ENCODE data around the gene ARMC7.

The ARMC7 gene

GRCh38 chr17:75105126-75106080, 4.4 kb upstream of the ARMC7 start:
- Histone ChIP-seq H3K36me3 (ENCODE audit: insufficient read depth, insufficient read length, low read length) (peaks cover 46% of the 10 kb centered on the region), H3K9ac (ENCODE audit: insufficient read length, low read depth) (no peak overlapping the region), H3K4me1 (ENCODE audit: insufficient read depth, insufficient read length) (peaks cover 14% of the 10 kb centered on the region), H3K27me3 (ENCODE audit: insufficient read depth, insufficient read length) (no peaks in the 10 kb centered on the region), H3K9me3 (ENCODE audit: insufficient read depth, low read length) (no peaks in the 10 kb centered on the region), H3K4me3 (ENCODE audit: insufficient read length, low read depth) (no peak overlapping the region)
- no peak for DNase-seq (ENCODE audit: low read depth, low spot score)
- no peak for TF ChIP-seq YY1 (IDR thresholded peaks at IDR 0.05; ENCODE audit: insufficient read depth, insufficient read length)

DNA sequence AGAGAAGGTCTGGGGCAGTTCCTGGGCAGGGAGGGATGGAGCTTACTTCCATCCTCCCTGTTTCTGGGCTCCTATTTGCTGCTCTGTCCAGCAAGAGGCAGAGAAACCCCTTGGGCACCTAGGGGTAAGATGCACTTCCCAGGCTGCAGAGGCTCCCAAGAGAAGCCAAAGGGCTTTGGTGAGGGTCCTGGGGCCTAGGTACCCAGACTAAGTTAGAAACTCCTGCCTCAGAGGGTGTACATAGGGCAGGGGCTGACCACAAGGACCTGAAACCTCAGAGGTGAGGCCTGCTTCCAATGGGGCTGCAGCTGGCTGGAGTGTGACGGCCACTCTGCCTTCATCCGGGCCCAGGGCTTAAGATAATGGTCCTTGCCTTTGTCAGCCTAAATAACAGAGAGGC, 1.6 kb upstream of the ARMC7 start:
- Histone ChIP-seq H3K9me3 (ENCODE audit: insufficient read depth, low read length) (no peaks in the 10 kb centered on the region), H3K9ac (ENCODE audit: insufficient read length, low read depth) (no peak overlapping the region), H3K27me3 (ENCODE audit: insufficient read depth, insufficient read length) (no peaks in the 10 kb centered on the region), H3K4me1 (ENCODE audit: insufficient read depth, insufficient read length) (peaks cover 5% of the 10 kb centered on the region), H3K36me3 (ENCODE audit: insufficient read depth, insufficient read length, low read length) (peaks cover 36% of the 10 kb centered on the region), H3K4me3 (ENCODE audit: insufficient read length, low read depth) (no peak overlapping the region)
- TF ChIP-seq SUZ12 (IDR thresholded peaks at IDR 0.05; ENCODE audit: extremely low read depth, insufficient read depth, insufficient read length) (no peak), ZNF274 (IDR thresholded peaks at IDR 0.05; ENCODE audit: low read depth, low read length) (no peak), YY1 (IDR thresholded peaks at IDR 0.05; ENCODE audit: insufficient read depth, insufficient read length) (no peak)
- no peak for DNase-seq (ENCODE audit: low read depth, low spot score)

DNA sequence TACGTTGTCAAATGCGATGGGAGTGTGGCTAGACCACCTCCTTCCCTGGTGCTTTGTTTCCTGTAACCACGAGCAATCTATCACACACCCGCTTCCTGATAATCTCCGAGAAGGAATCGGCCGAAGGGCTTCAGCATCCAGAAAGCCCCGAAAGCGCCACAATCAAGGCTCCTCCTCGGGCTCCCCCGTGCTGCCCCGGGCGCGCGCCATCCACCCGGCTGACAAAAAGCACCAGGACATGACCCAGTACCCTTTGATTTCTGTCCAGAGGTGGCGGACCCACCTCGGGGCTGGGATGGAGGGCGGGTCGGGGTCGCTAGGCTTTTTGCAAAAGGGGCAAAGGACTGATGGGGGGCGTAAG, 743 bp upstream of the ARMC7 start:
- Histone ChIP-seq H3K9me3 (ENCODE audit: insufficient read depth, low read length) (no peaks in the 10 kb centered on the region), H3K27me3 (ENCODE audit: insufficient read depth, insufficient read length) (no peaks in the 10 kb centered on the region), H3K4me1 (ENCODE audit: insufficient read depth, insufficient read length) (peaks cover 5% of the 10 kb centered on the region), H3K9ac (ENCODE audit: insufficient read length, low read depth) (peak overlapping the region; percentile 79), H3K4me3 (ENCODE audit: insufficient read length, low read depth) (peak overlapping the region; percentile 83), H3K36me3 (ENCODE audit: insufficient read depth, insufficient read length, low read length) (peaks cover 29% of the 10 kb centered on the region)
- no peak for DNase-seq (ENCODE audit: low read depth, low spot score)
- no peak for TF ChIP-seq SUZ12 (IDR thresholded peaks at IDR 0.05; ENCODE audit: extremely low read depth, insufficient read depth, insufficient read length)
- TF ChIP-seq ZNF274 (IDR thresholded peaks at IDR 0.05; ENCODE audit: low read depth, low read length) = no peak
- no peak for TF ChIP-seq YY1 (IDR thresholded peaks at IDR 0.05; ENCODE audit: insufficient read depth, insufficient read length)

- no peak for TF ChIP-seq SUZ12 (IDR thresholded peaks at IDR 0.05; ENCODE audit: extremely low read depth, insufficient read depth, insufficient read length)
- peaks cover 7% of the 10 kb centered on the region for H3K4me1 ChIP-seq (ENCODE audit: insufficient read depth, insufficient read length)
Observed at GRCh38 chr17:75110234-75110937, 617 bp downstream of the ARMC7 start.

DNA sequence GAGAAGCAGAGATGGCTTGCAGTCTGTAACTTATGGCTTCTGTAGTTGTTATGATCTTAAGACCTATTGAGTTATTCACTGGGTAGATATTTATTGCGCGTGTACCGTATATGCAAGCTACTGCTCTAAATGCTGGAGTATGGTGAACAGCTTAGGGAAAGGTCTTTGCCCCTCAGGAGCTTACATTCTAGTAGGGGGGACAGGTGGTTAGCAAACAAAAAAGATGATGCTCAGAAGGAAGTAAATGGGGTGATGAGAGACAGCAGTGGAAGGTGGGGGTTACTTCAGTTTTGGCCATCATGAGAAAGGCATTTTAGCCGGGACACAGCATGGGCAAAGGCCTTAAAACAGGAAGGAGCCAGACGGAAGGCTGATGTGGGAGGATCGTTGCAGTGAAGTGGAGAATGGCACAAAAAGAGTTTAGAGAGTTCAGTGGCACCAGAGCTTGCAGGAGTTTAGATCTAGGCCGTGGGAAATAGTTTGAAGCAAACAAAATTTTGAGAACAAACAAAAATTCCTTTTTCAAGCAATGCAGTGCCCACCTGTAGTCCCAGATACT, 2.1 kb downstream of the ARMC7 start:
- Histone ChIP-seq H3K4me3 (ENCODE audit: insufficient read length, low read depth) (no peak overlapping the region), H3K9me3 (ENCODE audit: insufficient read depth, low read length) (no peaks in the 10 kb centered on the region), H3K27me3 (ENCODE audit: insufficient read depth, insufficient read length) (no peaks in the 10 kb centered on the region), H3K36me3 (ENCODE audit: insufficient read depth, insufficient read length, low read length) (peaks cover 17% of the 10 kb centered on the region), H3K4me1 (ENCODE audit: insufficient read depth, insufficient read length) (peaks cover 7% of the 10 kb centered on the region), H3K9ac (ENCODE audit: insufficient read length, low read depth) (peak overlapping the region; percentile 3)
- no peak for DNase-seq (ENCODE audit: low read depth, low spot score)
- no peak for TF ChIP-seq YY1 (IDR thresholded peaks at IDR 0.05; ENCODE audit: insufficient read depth, insufficient read length)

More at GRCh38 chr17:75110234-75110937, 617 bp downstream of the ARMC7 start:
- no peaks in the 10 kb centered on the region for H3K9me3 ChIP-seq (ENCODE audit: insufficient read depth, low read length)
- peak overlapping the region; percentile 83 for H3K4me3 ChIP-seq (ENCODE audit: insufficient read length, low read depth)
- DNase-seq (ENCODE audit: low read depth, low spot score) = no peak
- H3K27me3 ChIP-seq (ENCODE audit: insufficient read depth, insufficient read length) = no peaks in the 10 kb centered on the region
- peak overlapping the region; percentile 89 for H3K9ac ChIP-seq (ENCODE audit: insufficient read length, low read depth)
- H3K36me3 ChIP-seq (ENCODE audit: insufficient read depth, insufficient read length, low read length) = peaks cover 16% of the 10 kb centered on the region

GRCh38 chr17:75113798-75114551, 4.2 kb downstream of the ARMC7 start:
- no peak overlapping the region for H3K4me3 ChIP-seq (ENCODE audit: insufficient read length, low read depth)
- TF ChIP-seq ZNF274 (IDR thresholded peaks at IDR 0.05; ENCODE audit: low read depth, low read length) = no peak
- TF ChIP-seq SUZ12 (IDR thresholded peaks at IDR 0.05; ENCODE audit: extremely low read depth, insufficient read depth, insufficient read length) = no peak
- TF ChIP-seq YY1 (IDR thresholded peaks at IDR 0.05; ENCODE audit: insufficient read depth, insufficient read length) = no peak
- H3K36me3 ChIP-seq (ENCODE audit: insufficient read depth, insufficient read length, low read length) = peaks cover 15% of the 10 kb centered on the region
- peaks cover 5% of the 10 kb centered on the region for H3K4me1 ChIP-seq (ENCODE audit: insufficient read depth, insufficient read length)
- peak; percentile 85 for DNase-seq (ENCODE audit: low read depth, low spot score)
- H3K9me3 ChIP-seq (ENCODE audit: insufficient read depth, low read length) = no peaks in the 10 kb centered on the region
- H3K9ac ChIP-seq (ENCODE audit: insufficient read length, low read depth) = peak overlapping the region; percentile 56
- H3K27me3 ChIP-seq (ENCODE audit: insufficient read depth, insufficient read length) = no peaks in the 10 kb centered on the region

All from NT2/D1 (cell line).